Fibroblast of the aortic adventitia (primary cell): ENCODE results near the gene UGGT2. TPM values are rescaled to one million over a fixed set of nuclear protein-coding genes. Genes with fewer than 3 reads are reported as not detected.
"Not testable (repeated sequence)": the region's sequence is repeated elsewhere in the genome, so short reads cannot be mapped to it uniquely, and the experiment has no call there.

Experiments
- DNase-seq: peaks from one replicate; pipeline ENCODE4 v3.0.0-alpha.2; 2010; ENCODE audit warnings: low read depth
- H3K4me3 ChIP-seq: 2 replicates; pipeline ENCODE4 v1.5.1; 2011; ENCODE audit warnings: low read depth, mild to moderate bottlenecking, control low read depth, low read length, moderate library complexity
- small RNA-seq: library from RNA; depleted of rRNA; stranded (forward); fragments of <200 nt; gene quantifications from one replicate; pipeline ENCODE3, GENCODE V24; 2012
- total RNA-seq: library from RNA; depleted of rRNA; stranded (reverse); fragments of >200 nt; gene quantifications from 2 replicates; pipeline ENCODE4 v1.2.3, GENCODE V29; 2012; ENCODE audit warnings: low replicate concordance
- TF ChIP-seq, protein P1 (sequence below): IDR thresholded peaks from 2 replicates; pipeline ENCODE4 v1.5.1; 2011; ENCODE audit warnings: mild to moderate bottlenecking, low read length, control low read depth, inconsistent platforms; ENCODE audit not compliant: insufficient read depth

UGGT2 gene
- total RNA-seq, 1 donor, result 67.3 TPM

DNA sequence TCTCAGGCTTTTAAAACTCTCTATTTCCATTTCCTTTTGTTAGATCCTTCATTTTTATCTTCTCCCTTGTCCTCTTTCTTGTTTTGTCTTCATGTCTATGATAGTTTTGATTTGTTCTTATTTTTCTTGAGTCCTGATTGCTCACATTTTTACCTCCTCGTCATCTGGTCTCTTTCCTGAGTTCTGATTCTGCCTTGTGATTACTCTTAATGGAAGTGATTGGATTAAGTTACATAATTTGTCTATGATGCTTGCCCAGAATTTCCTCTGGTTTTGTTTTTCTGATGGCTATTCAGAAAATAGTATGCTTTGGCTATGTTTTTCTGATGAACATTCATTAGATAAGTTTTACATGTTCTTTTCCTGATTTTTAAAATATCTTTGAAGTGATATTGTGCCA, 273.7 kb downstream of the UGGT2 start:
- TF ChIP-seq, protein P1, sequence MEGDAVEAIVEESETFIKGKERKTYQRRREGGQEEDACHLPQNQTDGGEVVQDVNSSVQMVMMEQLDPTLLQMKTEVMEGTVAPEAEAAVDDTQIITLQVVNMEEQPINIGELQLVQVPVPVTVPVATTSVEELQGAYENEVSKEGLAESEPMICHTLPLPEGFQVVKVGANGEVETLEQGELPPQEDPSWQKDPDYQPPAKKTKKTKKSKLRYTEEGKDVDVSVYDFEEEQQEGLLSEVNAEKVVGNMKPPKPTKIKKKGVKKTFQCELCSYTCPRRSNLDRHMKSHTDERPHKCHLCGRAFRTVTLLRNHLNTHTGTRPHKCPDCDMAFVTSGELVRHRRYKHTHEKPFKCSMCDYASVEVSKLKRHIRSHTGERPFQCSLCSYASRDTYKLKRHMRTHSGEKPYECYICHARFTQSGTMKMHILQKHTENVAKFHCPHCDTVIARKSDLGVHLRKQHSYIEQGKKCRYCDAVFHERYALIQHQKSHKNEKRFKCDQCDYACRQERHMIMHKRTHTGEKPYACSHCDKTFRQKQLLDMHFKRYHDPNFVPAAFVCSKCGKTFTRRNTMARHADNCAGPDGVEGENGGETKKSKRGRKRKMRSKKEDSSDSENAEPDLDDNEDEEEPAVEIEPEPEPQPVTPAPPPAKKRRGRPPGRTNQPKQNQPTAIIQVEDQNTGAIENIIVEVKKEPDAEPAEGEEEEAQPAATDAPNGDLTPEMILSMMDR, result no peak
- no peak for DNase-seq
- no peak overlapping the region for H3K4me3 ChIP-seq

DNA sequence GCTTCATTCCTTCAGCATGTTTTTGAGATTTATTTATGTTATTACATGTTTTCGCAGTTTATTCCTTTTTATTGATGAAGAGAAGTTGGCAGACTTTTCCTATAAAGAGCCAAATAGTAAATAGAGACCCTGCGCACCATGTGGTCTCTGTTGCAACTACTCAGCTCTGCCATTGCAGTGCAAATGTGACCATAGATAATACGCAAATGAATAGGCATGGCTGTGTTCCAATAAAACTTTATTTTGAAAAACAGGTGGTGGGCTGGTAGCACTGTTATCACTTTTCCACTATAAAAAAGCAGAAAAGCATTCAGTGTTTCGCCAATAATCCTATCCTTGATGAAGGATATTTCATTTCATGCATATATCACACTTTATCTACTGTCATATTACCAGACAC, 281.3 kb downstream of the UGGT2 start:
- H3K4me3 ChIP-seq, result no peak overlapping the region
- TF ChIP-seq, protein P1, result no peak
- no peak for DNase-seq

DNA sequence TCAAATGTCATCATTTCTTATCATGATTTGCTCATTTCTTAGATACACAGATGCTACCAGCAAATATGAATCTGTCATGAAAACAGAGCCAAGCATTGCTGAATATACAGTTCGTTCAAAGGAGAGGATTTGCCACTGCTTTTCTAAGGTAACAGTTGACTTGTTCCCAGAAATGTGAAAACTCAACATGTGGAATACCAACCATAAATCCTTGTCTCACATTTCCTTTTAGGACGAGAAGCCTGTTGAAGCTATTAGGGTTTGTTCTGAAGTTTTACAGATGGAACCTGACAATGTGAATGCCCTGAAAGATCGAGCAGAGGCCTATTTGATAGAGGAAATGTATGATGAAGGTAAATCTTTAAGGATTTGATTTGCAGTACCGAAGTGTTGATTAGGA, 289.6 kb downstream of the UGGT2 start:
- DNase-seq, result no peak
- TF ChIP-seq, protein P1, result no peak
- no peak overlapping the region for H3K4me3 ChIP-seq

DNA sequence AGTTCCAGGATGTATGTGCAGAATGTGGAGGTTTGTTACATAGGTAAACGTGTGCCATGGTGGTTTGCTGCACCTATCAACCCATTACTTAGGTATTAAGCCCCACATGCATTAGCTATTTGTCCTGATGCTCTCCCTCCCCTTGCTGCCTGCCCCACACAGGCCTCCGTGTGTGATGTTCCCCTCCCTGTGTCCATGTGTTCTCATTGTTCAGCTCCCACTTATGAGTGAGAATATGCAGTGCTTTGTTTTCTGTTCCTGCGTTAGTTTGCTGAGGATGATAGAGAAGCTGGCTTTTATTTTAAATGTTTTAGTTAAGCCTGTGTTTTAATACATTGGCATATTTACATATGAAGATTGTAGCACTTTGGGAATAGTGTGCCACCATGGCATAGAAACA, 290.6 kb downstream of the UGGT2 start:
- H3K4me3 ChIP-seq, DNase-seq: not testable (repeated sequence)

DNA sequence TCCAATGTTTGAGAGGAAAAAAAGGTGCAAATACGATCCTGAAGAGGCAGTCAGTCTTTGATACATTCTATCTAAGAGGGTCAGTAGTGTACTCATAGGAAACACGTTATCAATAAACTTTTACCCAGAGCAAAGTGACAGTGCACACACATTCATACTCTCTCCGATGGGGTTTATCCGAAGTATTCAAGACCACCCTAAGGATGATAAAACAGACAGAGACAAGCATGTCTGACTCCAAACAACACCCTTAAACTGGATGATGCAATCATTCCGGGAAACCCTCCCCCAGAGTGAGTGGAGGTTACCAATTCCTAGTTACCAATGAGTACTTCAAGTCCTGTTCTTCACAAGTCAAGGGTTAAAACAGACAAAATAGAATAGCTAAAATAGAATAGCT, 297.1 kb downstream of the UGGT2 start:
- H3K4me3 ChIP-seq, result no peak overlapping the region
- DNase-seq, result no peak
- TF ChIP-seq, protein P1, result no peak

DNA sequence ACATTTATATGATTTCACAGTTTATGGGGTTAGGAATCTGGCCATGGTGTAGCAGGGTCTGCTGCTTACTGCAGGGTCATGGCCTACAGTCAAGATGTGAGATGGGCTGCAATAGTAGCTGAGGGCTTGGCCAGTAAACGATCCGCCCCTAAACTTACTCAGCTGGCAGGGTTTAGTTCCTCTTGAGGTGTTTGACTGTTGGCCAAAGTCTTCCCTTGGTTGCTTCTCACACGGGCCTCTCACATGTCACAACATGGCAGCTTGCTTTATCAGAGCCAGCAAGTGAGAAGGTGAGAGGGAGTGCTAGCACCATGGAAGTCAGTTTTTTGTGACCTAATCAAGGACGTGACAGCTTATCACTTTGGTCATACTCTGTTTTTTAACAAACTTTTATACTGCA, 299.1 kb downstream of the UGGT2 start:
- DNase-seq, result peak; percentile 28

DNA sequence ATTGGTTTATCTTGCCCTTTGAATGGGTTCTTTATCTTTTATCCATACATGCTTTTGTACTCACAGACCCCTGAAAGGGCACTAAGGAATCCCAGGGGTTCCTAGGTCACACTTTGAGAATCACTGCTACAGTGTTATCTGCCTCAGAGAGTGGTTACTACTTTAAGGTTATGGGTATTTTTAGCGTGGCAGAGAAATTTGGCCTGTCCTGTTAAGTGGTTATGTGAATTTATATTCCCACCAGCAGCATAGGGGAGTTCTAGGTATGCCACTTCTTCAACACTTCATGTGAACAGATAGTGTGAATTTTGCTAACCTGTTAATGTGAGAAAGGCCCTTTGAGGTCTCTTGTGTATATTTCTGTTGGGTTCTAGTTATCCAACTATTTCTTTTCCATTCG, 300.5 kb downstream of the UGGT2 start:
- TF ChIP-seq, protein P1, result no peak
- no peak overlapping the region for H3K4me3 ChIP-seq
- no peak for DNase-seq

More for the DNA sequence above, 299.1 kb downstream of the UGGT2 start:
- TF ChIP-seq, protein P1, result no peak
- no peak overlapping the region for H3K4me3 ChIP-seq

Small RNA genes lying within 50 kb of the gene (small RNA-seq; reads per million reads assigned to genes)
- not detected for gene HMGN1P24

Other genes starting within 250 kb of the UGGT2 start
- 0.36 TPM in 1 of 2 replicates, not detected in the other for gene HS6ST3, start 36.7 kb upstream of the UGGT2 start, total RNA-seq